ENCODE measurements around the gene ZFAND2A.
"Not testable (repeated sequence)": the region's sequence is repeated elsewhere in the genome, so short reads cannot be mapped to it uniquely, and the experiment has no call there.

ZFAND2A gene

GRCh38 chr7:1120791-1121190 lies 39.2 kb downstream of the ZFAND2A start:
- no peak for TF ChIP-seq EZH2phosphoT487 (IDR thresholded peaks at IDR 0.05; ENCODE audit: borderline replicate concordance)
- TF ChIP-seq CTCF (conservative IDR thresholded peaks at IDR 0.05; ENCODE audit: low read length) = no peak
- Histone ChIP-seq H3K79me2 (ENCODE audit: insufficient read depth, low read length) (no peaks in the 10 kb centered on the region), H3F3A (ENCODE audit: low read depth) (peaks cover 3% of the 10 kb centered on the region; the same call in 1 of the 2 replicates), H3K9me3 (ENCODE audit: insufficient read depth, low read depth, low read length) (no peaks in the 10 kb centered on the region), H3K9me2 (replicated peaks; ENCODE audit: low read depth, low read length) (no peaks in the 10 kb centered on the region), H3K4me1 (ENCODE audit: insufficient read depth, low read length, poor library complexity, severe bottlenecking) (peaks cover 5% of the 10 kb centered on the region), H4K20me1 (ENCODE audit: insufficient read depth, low read length, poor library complexity, severe bottlenecking) (no peaks in the 10 kb centered on the region), H3K27me3 (ENCODE audit: insufficient read depth, low read length, poor library complexity, severe bottlenecking) (no peaks in the 10 kb centered on the region), H2AFZ (ENCODE audit: low read length) (no peak overlapping the region), H3K9ac (ENCODE audit: low read depth, low read length, poor library complexity, severe bottlenecking) (no peak overlapping the region), H3K4me3 (ENCODE audit: low read length, poor library complexity, severe bottlenecking) (no peak overlapping the region), H3K4me2 (ENCODE audit: low read depth, low read length, poor library complexity, severe bottlenecking) (no peak overlapping the region), H3K36me3 (ENCODE audit: insufficient read depth, low read length) (no peaks in the 10 kb centered on the region; the same call in 1 of the 2 replicates)

DNA sequence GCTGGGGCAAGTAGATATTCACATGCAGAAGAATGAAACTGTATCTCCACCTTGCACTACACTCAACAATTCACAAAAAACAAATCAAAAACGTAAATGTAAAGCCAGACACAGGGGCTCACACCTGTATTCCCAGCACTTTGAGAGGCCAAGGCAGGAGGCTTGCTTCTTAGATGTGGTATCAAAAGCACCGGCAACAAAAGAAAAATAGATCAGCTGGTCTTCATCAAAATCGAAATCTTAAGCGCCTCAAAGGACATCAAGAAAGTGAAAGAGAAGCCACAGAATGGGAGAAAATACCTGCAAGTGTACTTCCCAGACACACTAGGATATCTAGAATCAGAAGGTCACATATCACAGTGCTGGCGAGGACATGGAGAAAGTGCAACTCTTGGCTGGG lies 40.8 kb downstream of the ZFAND2A start:
- peaks cover 5% of the 10 kb centered on the region for H3K4me1 ChIP-seq (ENCODE audit: insufficient read depth, low read length, poor library complexity, severe bottlenecking)
- no peak overlapping the region for H3K4me3 ChIP-seq (ENCODE audit: low read length, poor library complexity, severe bottlenecking)
- H3K4me2 ChIP-seq (ENCODE audit: low read depth, low read length, poor library complexity, severe bottlenecking) = no peak overlapping the region
- peaks cover 3% of the 10 kb centered on the region; the same call in 1 of the 2 replicates for H3F3A ChIP-seq (ENCODE audit: low read depth)
- TF ChIP-seq EZH2phosphoT487 (IDR thresholded peaks at IDR 0.05; ENCODE audit: borderline replicate concordance) = no peak
- TF ChIP-seq CTCF (conservative IDR thresholded peaks at IDR 0.05; ENCODE audit: low read length) = no peak
- no peaks in the 10 kb centered on the region for H3K27me3 ChIP-seq (ENCODE audit: insufficient read depth, low read length, poor library complexity, severe bottlenecking)
- H3K9me2 ChIP-seq (replicated peaks; ENCODE audit: low read depth, low read length) = no peaks in the 10 kb centered on the region
- H3K9ac ChIP-seq (ENCODE audit: low read depth, low read length, poor library complexity, severe bottlenecking) = no peak overlapping the region
- H3K36me3 ChIP-seq (ENCODE audit: insufficient read depth, low read length) = no peaks in the 10 kb centered on the region
- no peak overlapping the region for H2AFZ ChIP-seq (ENCODE audit: low read length)
- H4K20me1 ChIP-seq (ENCODE audit: insufficient read depth, low read length, poor library complexity, severe bottlenecking) = no peaks in the 10 kb centered on the region
- H3K79me2 ChIP-seq (ENCODE audit: insufficient read depth, low read length) = no peaks in the 10 kb centered on the region
- no peaks in the 10 kb centered on the region for H3K9me3 ChIP-seq (ENCODE audit: insufficient read depth, low read depth, low read length)

DNA sequence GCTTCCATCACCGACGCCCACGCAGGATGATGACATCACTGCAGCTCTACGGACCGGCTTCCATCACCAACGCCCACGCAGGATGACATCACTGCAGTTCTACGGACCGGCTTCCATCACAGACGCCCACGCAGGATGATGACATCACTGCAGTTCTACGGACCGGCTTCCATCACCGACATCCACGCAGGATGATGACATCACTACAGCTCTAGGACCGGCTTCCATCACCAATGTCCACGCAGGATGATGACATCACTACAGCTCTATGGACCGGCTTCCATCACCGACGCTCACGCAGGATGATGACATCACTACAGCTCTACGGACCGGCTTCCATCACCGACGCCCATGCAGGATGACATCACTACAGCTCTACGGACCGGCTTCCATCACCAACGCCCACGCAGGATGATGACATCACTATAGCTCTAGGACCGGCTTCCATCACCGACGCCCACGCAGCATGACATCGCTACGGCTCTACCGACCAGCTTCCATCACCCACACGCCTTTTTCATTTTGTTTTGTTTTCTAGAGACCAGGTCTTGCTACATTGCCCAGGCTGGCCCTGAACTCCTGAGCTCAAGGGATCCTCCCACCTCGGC lies 42.6 kb downstream of the ZFAND2A start:
- Histone ChIP-seq H3K79me2 (ENCODE audit: insufficient read depth, low read length) (no peaks in the 10 kb centered on the region), H3K4me3 (ENCODE audit: low read length, poor library complexity, severe bottlenecking) (no peak overlapping the region), H3K36me3 (ENCODE audit: insufficient read depth, low read length) (no peaks in the 10 kb centered on the region), H3K27me3 (ENCODE audit: insufficient read depth, low read length, poor library complexity, severe bottlenecking) (no peaks in the 10 kb centered on the region), H3K4me2 (ENCODE audit: low read depth, low read length, poor library complexity, severe bottlenecking) (no peak overlapping the region), H3K9ac (ENCODE audit: low read depth, low read length, poor library complexity, severe bottlenecking) (no peak overlapping the region), H3F3A (ENCODE audit: low read depth) (peaks cover 3% of the 10 kb centered on the region; the same call in 1 of the 2 replicates), H2AFZ (ENCODE audit: low read length) (no peak overlapping the region), H3K9me3 (ENCODE audit: insufficient read depth, low read depth, low read length) (no peaks in the 10 kb centered on the region), H3K4me1 (ENCODE audit: insufficient read depth, low read length, poor library complexity, severe bottlenecking) (peaks cover under 1% of the 10 kb centered on the region), H3K9me2 (replicated peaks; ENCODE audit: low read depth, low read length) (no peaks in the 10 kb centered on the region), H4K20me1 (ENCODE audit: insufficient read depth, low read length, poor library complexity, severe bottlenecking) (no peaks in the 10 kb centered on the region)
- TF ChIP-seq EZH2phosphoT487 (IDR thresholded peaks at IDR 0.05; ENCODE audit: borderline replicate concordance) (no peak), CTCF (conservative IDR thresholded peaks at IDR 0.05; ENCODE audit: low read length) (no peak)

DNA sequence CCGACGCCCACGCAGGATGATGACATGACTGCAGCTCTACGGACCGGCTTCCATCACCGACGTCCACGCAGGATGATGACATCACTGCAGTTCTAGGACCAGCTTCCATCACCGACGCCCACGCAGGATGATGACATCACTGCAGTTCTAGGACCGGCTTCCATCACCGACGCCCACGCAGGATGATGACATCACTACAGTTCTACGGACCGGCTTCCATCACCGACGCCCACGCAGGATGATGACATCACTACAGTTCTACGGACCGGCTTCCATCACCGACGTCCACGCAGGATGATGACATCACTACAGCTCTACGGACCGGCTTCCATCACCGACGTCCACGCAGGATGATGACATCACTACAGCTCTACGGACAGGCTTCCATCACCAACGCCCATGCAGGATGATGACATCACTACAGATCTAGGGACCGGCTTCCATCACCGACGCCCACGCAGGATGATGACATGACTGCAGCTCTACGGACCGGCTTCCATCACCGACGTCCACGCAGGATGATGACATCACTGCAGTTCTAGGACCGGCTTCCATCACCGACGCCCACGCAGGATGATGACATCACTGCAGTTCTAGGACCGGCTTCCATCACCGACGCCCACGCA lies 43.5 kb downstream of the ZFAND2A start:
- not testable (repeated sequence) for H3K79me2 ChIP-seq (ENCODE audit: insufficient read depth, low read length)

GRCh38 chr7:1115171-1116045 lies 44.6 kb downstream of the ZFAND2A start:
- not testable (repeated sequence) for H3K4me1 ChIP-seq (ENCODE audit: insufficient read depth, low read length, poor library complexity, severe bottlenecking); H3K27me3 ChIP-seq (ENCODE audit: insufficient read depth, low read length, poor library complexity, severe bottlenecking); H3F3A ChIP-seq (ENCODE audit: low read depth); H3K79me2 ChIP-seq (ENCODE audit: insufficient read depth, low read length); H3K9me3 ChIP-seq (ENCODE audit: insufficient read depth, low read depth, low read length); H3K9ac ChIP-seq (ENCODE audit: low read depth, low read length, poor library complexity, severe bottlenecking); H3K4me2 ChIP-seq (ENCODE audit: low read depth, low read length, poor library complexity, severe bottlenecking); H4K20me1 ChIP-seq (ENCODE audit: insufficient read depth, low read length, poor library complexity, severe bottlenecking); H3K4me3 ChIP-seq (ENCODE audit: low read length, poor library complexity, severe bottlenecking); H3K36me3 ChIP-seq (ENCODE audit: insufficient read depth, low read length); H3K9me2 ChIP-seq (replicated peaks; ENCODE audit: low read depth, low read length); H2AFZ ChIP-seq (ENCODE audit: low read length)

More for the DNA sequence above, 43.5 kb downstream of the ZFAND2A start:
- H2AFZ ChIP-seq (ENCODE audit: low read length); H3K9ac ChIP-seq (ENCODE audit: low read depth, low read length, poor library complexity, severe bottlenecking); H3K9me3 ChIP-seq (ENCODE audit: insufficient read depth, low read depth, low read length); H3K4me3 ChIP-seq (ENCODE audit: low read length, poor library complexity, severe bottlenecking); H4K20me1 ChIP-seq (ENCODE audit: insufficient read depth, low read length, poor library complexity, severe bottlenecking); H3K27me3 ChIP-seq (ENCODE audit: insufficient read depth, low read length, poor library complexity, severe bottlenecking); H3K4me1 ChIP-seq (ENCODE audit: insufficient read depth, low read length, poor library complexity, severe bottlenecking); H3F3A ChIP-seq (ENCODE audit: low read depth); H3K9me2 ChIP-seq (replicated peaks; ENCODE audit: low read depth, low read length); H3K4me2 ChIP-seq (ENCODE audit: low read depth, low read length, poor library complexity, severe bottlenecking); H3K36me3 ChIP-seq (ENCODE audit: insufficient read depth, low read length): not testable (repeated sequence)

Data from Loucy (cell line).